ENCODE results near the gene SLC46A2. TPM values are rescaled to one million over a fixed set of nuclear protein-coding genes. Genes with fewer than 3 reads are reported as not detected.

The SLC46A2 gene
- polyA plus RNA-seq, 1 donor, result 0.10 TPM

GRCh38 chr9:112858625-112859147 is 32.0 kb downstream of the SLC46A2 start:
- no peak for DNase-seq (ENCODE audit: low read depth)

GRCh38 chr9:112858005-112858404 is 32.7 kb downstream of the SLC46A2 start:
- DNase-seq (ENCODE audit: low read depth), result no peak

- no peak for DNase-seq (ENCODE audit: low read depth)
Measured at GRCh38 chr9:112856843-112857242, 33.8 kb downstream of the SLC46A2 start.

- DNase-seq (ENCODE audit: low read depth), result no peak
Measured at GRCh38 chr9:112856200-112856599, 34.5 kb downstream of the SLC46A2 start.

- no peak for DNase-seq (ENCODE audit: low read depth)
Measured at GRCh38 chr9:112854657-112855056, 36.0 kb downstream of the SLC46A2 start.

- no peak for DNase-seq (ENCODE audit: low read depth)
Measured at GRCh38 chr9:112853882-112854585, 36.6 kb downstream of the SLC46A2 start.

- no peak for DNase-seq (ENCODE audit: low read depth)
Measured at GRCh38 chr9:112852741-112853504, 37.8 kb downstream of the SLC46A2 start.

GRCh38 chr9:112850840-112851239 is 39.8 kb downstream of the SLC46A2 start:
- no peak for DNase-seq (ENCODE audit: low read depth)

- DNase-seq (ENCODE audit: low read depth), result no peak
Measured at GRCh38 chr9:112849363-112849922, 41.2 kb downstream of the SLC46A2 start.

GRCh38 chr9:112848316-112849151 is 42.1 kb downstream of the SLC46A2 start:
- DNase-seq (ENCODE audit: low read depth), result no peak

- no peak for DNase-seq (ENCODE audit: low read depth)
Measured at GRCh38 chr9:112846528-112847488, 43.9 kb downstream of the SLC46A2 start.

GRCh38 chr9:112844771-112845542 is 45.7 kb downstream of the SLC46A2 start:
- DNase-seq (ENCODE audit: low read depth), result no peak

- no peak for DNase-seq (ENCODE audit: low read depth)
Measured at GRCh38 chr9:112842555-112842954, 48.1 kb downstream of the SLC46A2 start.

- DNase-seq (ENCODE audit: low read depth), result no peak
Measured at GRCh38 chr9:112841261-112841660, 49.4 kb downstream of the SLC46A2 start.

GRCh38 chr9:112839331-112839730 is 51.3 kb downstream of the SLC46A2 start:
- DNase-seq (ENCODE audit: low read depth), result no peak

- DNase-seq (ENCODE audit: low read depth), result no peak
Measured at GRCh38 chr9:112838342-112838741, 52.3 kb downstream of the SLC46A2 start.

GRCh38 chr9:112836394-112836793 is 54.3 kb downstream of the SLC46A2 start:
- DNase-seq (ENCODE audit: low read depth), result no peak

- DNase-seq (ENCODE audit: low read depth), result no peak
Measured at GRCh38 chr9:112833081-112833480, 57.6 kb downstream of the SLC46A2 start.

GRCh38 chr9:112831969-112832368 is 58.7 kb downstream of the SLC46A2 start:
- DNase-seq (ENCODE audit: low read depth), result no peak
